Mesothelial cell of epicardium (in vitro differentiated cells): ENCODE measurements around the gene LTBP4. TPM values are rescaled to one million over a fixed set of nuclear protein-coding genes. Genes with fewer than 3 reads are reported as not detected.

Experiments
- DNase-seq, 2 experiments: peaks; one replicate each; pipeline ENCODE4 v3.0.0; 2021; ENCODE audit warnings: low spot score in 2 of 2; ENCODE audit not compliant: unreplicated experiment in 2 of 2
- H3K27ac Mint-ChIP-seq: 2 replicates; pipeline ENCODE4 v1.8.0; 2021; ENCODE audit warnings: mixed read lengths
- H3K27me3 Mint-ChIP-seq: 2 replicates; pipeline ENCODE4 v1.8.0; 2021; ENCODE audit warnings: low read depth, mixed read lengths
- H3K36me3 Mint-ChIP-seq: 2 replicates; pipeline ENCODE4 v1.8.0; 2021; ENCODE audit warnings: mixed read lengths
- H3K4me1 Mint-ChIP-seq: 2 replicates; pipeline ENCODE4 v1.8.0; 2021; ENCODE audit warnings: mixed read lengths
- H3K4me3 Mint-ChIP-seq: 2 replicates; pipeline ENCODE4 v1.8.0; 2021; ENCODE audit warnings: mild to moderate bottlenecking, moderate library complexity, mixed read lengths
- H3K9me3 Mint-ChIP-seq: 2 replicates; pipeline ENCODE4 v1.8.0; 2021; ENCODE audit warnings: mixed read lengths
- CTCF ChIP-seq: fragments of 200-600 bp; sonication (generic); IDR thresholded peaks from one replicate; pipeline ENCODE4 v1.5.0; 2021; ENCODE audit warnings: antibody characterized with exemption; ENCODE audit not compliant: unreplicated experiment
- total RNA-seq: library from RNA; stranded (reverse); gene quantifications from 3 replicates; pipeline ENCODE4 v1.2.1, GENCODE V29; 2021

LTBP4 gene
- total RNA-seq, 1 donor from 2014 or later = 344 TPM

DNA sequence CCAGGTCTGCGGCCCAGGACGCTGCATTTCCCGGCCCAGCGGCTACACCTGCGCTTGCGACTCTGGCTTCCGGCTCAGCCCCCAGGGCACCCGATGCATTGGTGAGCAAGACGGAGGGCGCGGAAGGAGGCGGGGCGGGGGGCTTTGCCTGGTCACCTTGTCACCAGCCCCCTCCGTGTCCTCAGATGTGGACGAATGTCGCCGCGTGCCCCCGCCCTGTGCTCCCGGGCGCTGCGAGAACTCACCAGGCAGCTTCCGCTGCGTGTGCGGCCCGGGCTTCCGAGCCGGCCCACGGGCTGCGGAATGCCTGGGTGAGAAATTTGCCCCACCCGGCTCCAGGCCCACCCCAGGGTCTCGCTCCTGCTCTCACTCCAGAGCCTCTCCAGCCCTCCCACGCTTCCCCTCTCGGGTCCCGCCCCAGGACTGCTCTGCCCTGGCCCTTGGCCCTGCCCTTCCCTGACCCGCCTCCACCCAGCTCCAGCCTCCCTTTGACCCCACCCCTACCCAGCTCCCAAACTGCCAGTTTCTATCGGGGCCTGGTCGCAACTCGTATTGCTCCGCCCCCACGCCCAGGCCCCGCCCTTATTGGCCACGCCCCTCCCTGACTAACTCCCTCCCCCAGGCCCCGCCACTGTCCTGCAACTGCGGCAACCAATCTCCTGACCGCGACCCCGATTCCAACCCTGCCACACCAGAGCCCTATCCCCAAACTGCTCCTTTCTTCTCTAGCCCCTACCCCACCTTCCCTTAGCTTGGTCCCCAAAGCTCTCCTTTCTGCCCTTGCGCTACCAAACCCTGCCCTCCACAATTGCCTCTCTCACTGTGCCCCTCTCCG is 8.6 kb downstream of the LTBP4 start:
- peaks cover 52% of the 10 kb centered on the region for H3K27me3 Mint-ChIP-seq
- peak overlapping the region; percentile 56 for H3K4me3 Mint-ChIP-seq
- no peak for TF ChIP-seq CTCF
- H3K27ac Mint-ChIP-seq = peak overlapping the region; percentile 61
- peaks cover 20% of the 10 kb centered on the region for H3K4me1 Mint-ChIP-seq
- no peaks in the 10 kb centered on the region for H3K9me3 Mint-ChIP-seq
- H3K36me3 Mint-ChIP-seq = no peaks in the 10 kb centered on the region
- peak in 1 of 2 experiments; percentile 67 for DNase-seq

DNA sequence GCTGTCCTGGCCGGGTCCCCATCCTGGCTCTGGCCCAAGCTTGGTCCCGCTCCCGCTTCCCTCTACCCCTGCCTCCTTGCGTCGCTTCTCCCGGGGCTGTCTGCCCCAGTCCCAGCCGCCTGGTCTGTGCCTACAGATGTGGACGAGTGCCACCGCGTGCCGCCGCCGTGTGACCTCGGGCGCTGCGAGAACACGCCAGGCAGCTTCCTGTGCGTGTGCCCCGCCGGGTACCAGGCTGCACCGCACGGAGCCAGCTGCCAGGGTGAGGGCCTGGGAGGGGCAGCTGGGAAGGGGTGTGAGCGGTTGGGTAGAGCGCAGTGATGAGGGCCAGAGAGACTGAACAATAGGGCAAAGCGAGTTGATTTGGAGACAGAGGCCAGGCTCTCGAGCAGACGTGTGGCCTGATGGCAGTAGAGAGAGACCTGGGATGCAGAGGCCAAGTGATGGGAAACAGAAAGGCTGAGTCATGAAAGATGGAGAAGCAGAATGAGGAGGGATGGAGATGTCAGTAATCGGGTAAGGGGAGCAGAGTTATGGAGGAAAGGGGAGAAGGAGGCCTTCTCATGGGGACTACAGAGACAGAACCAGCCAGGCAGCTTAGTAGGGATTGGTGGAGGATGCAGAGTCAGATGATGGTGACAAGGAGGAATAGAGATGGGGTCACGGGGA is 9.4 kb downstream of the LTBP4 start:
- H3K27me3 Mint-ChIP-seq = peaks cover 46% of the 10 kb centered on the region
- H3K27ac Mint-ChIP-seq = no peak overlapping the region
- DNase-seq = no peak
- peaks cover 21% of the 10 kb centered on the region for H3K4me1 Mint-ChIP-seq
- H3K4me3 Mint-ChIP-seq = peak overlapping the region; percentile 56
- TF ChIP-seq CTCF = no peak
- H3K36me3 Mint-ChIP-seq = no peaks in the 10 kb centered on the region
- no peaks in the 10 kb centered on the region for H3K9me3 Mint-ChIP-seq

GRCh38 chr19:40611096-40611495 is 9.9 kb downstream of the LTBP4 start:
- no peak for TF ChIP-seq CTCF
- H3K9me3 Mint-ChIP-seq = no peaks in the 10 kb centered on the region
- H3K4me1 Mint-ChIP-seq = peaks cover 17% of the 10 kb centered on the region
- no peak overlapping the region for H3K27ac Mint-ChIP-seq
- H3K36me3 Mint-ChIP-seq = peaks cover 3% of the 10 kb centered on the region
- H3K27me3 Mint-ChIP-seq = peaks cover 40% of the 10 kb centered on the region
- DNase-seq = no peak
- H3K4me3 Mint-ChIP-seq = no peak overlapping the region

- Mint-ChIP-seq H3K4me3 (peak overlapping the region; percentile 88), H3K27ac (no peak overlapping the region), H3K27me3 (peaks cover 32% of the 10 kb centered on the region), H3K4me1 (peaks cover 17% of the 10 kb centered on the region), H3K36me3 (peaks cover 3% of the 10 kb centered on the region), H3K9me3 (no peaks in the 10 kb centered on the region)
- no peak for DNase-seq
- TF ChIP-seq CTCF = no peak
Measured at GRCh38 chr19:40611900-40612698, 10.9 kb downstream of the LTBP4 start.

GRCh38 chr19:40612831-40613689 is 11.9 kb downstream of the LTBP4 start:
- peak in 1 of 2 experiments; percentile 85 for DNase-seq
- Mint-ChIP-seq H3K36me3 (peaks cover 6% of the 10 kb centered on the region), H3K9me3 (no peaks in the 10 kb centered on the region), H3K4me1 (peaks cover 17% of the 10 kb centered on the region), H3K27ac (peak overlapping the region; percentile 97), H3K4me3 (peak overlapping the region; percentile 88), H3K27me3 (peaks cover 23% of the 10 kb centered on the region)
- no peak for TF ChIP-seq CTCF
